Osteoblast (primary cell): ENCODE data around the gene FBXO41. TPM values are rescaled to one million over a fixed set of nuclear protein-coding genes. Genes with fewer than 3 reads are reported as not detected.
A peak's percentile ranks its signal among the peaks of the same experiment; 100 is the strongest.

ENCODE experiments used
- DNase-seq: peaks from one replicate; pipeline ENCODE4 v3.0.0; 2011; ENCODE audit warnings: low spot score, mixed read lengths; ENCODE audit not compliant: insufficient read length; ENCODE audit errors: missing footprints
- H2AFZ ChIP-seq: 2 replicates; pipeline ENCODE4 v1.6.0; 2011; ENCODE audit warnings: mild to moderate bottlenecking, low read length
- H3K27ac ChIP-seq: 2 replicates; pipeline ENCODE4 v1.5.1; 2011; ENCODE audit warnings: mild to moderate bottlenecking, low read depth, low read length, moderate library complexity
- H3K27me3 ChIP-seq: 2 replicates; pipeline ENCODE4 v1.6.0; 2012; ENCODE audit warnings: mild to moderate bottlenecking, control low read depth, inconsistent platforms, low read length, moderate library complexity; ENCODE audit not compliant: insufficient read depth
- H3K36me3 ChIP-seq: 2 replicates; pipeline ENCODE4 v1.5.1; 2011; ENCODE audit warnings: mild to moderate bottlenecking, low read length, control low read depth, moderate library complexity; ENCODE audit not compliant: insufficient read depth
- H3K4me1 ChIP-seq: 2 replicates; pipeline ENCODE4 v1.5.1; 2011; ENCODE audit warnings: mild to moderate bottlenecking, low read length, control low read depth, moderate library complexity; ENCODE audit not compliant: insufficient read depth
- H3K4me2 ChIP-seq: 2 replicates; pipeline ENCODE4 v1.6.0; 2011; ENCODE audit warnings: mild to moderate bottlenecking, low read length; ENCODE audit not compliant: insufficient read depth
- H3K4me3 ChIP-seq: fragments of 200-600 bp; sonication (generic); 3 replicates; pipeline ENCODE4 v1.5.1; 2012; ENCODE audit warnings: mild to moderate bottlenecking, low read length, inconsistent platforms; ENCODE audit not compliant: insufficient read depth
- H3K79me2 ChIP-seq: 2 replicates; pipeline ENCODE4 v1.6.0; 2012; ENCODE audit warnings: mild to moderate bottlenecking, low read length, control low read depth, inconsistent platforms; ENCODE audit not compliant: insufficient read depth
- H3K9me3 ChIP-seq: 2 replicates; pipeline ENCODE4 v1.5.1; 2011; ENCODE audit warnings: low read depth, low read length, control low read depth
- H4K20me1 ChIP-seq: 2 replicates; pipeline ENCODE4 v1.6.0; 2012; ENCODE audit warnings: mild to moderate bottlenecking, low read length, control low read depth; ENCODE audit not compliant: insufficient read depth
- total RNA-seq: library from RNA; depleted of rRNA; stranded (reverse); fragments of >200 nt; gene quantifications from 2 replicates; pipeline ENCODE4 v1.2.3, GENCODE V29; 2012
- TF ChIP-seq, protein P1 (sequence below): IDR thresholded peaks from 2 replicates; pipeline ENCODE4 v1.5.1; 2011; ENCODE audit warnings: mild to moderate bottlenecking, low read depth, low read length, moderate library complexity; ENCODE audit errors: extremely low read depth

Gene FBXO41
- total RNA-seq, 1 donor: 0.36 TPM

DNA sequence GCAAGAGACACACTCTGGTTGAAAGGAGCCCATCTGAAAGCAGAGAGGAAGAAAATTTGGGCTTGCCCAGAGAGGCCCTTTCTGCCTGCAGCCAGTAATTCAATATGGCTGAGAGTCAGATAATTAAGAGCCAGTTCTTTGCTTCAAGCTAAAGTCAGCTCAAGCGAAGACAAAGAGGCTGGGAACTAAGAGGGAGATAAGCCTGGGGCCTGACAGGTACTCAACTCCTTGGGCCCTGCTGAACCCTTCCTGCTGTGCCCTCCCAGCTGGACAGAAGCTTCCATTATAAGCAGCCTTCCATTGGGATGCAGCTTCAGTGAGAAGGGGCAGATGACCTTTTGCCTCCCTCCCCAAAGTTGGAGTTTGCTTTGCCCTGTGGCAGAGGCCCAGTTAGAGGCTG lies 12.0 kb downstream of the FBXO41 start:
- Histone ChIP-seq H3K4me2 (no peak overlapping the region), H3K27me3 (peaks cover 39% of the 10 kb centered on the region), H3K36me3 (no peaks in the 10 kb centered on the region), H3K4me3 (no peak overlapping the region), H3K9me3 (peaks cover 3% of the 10 kb centered on the region), H3K27ac (no peak overlapping the region), H3K79me2 (no peaks in the 10 kb centered on the region), H4K20me1 (no peaks in the 10 kb centered on the region), H3K4me1 (no peaks in the 10 kb centered on the region), H2AFZ (no peak overlapping the region)
- TF ChIP-seq, protein P1, sequence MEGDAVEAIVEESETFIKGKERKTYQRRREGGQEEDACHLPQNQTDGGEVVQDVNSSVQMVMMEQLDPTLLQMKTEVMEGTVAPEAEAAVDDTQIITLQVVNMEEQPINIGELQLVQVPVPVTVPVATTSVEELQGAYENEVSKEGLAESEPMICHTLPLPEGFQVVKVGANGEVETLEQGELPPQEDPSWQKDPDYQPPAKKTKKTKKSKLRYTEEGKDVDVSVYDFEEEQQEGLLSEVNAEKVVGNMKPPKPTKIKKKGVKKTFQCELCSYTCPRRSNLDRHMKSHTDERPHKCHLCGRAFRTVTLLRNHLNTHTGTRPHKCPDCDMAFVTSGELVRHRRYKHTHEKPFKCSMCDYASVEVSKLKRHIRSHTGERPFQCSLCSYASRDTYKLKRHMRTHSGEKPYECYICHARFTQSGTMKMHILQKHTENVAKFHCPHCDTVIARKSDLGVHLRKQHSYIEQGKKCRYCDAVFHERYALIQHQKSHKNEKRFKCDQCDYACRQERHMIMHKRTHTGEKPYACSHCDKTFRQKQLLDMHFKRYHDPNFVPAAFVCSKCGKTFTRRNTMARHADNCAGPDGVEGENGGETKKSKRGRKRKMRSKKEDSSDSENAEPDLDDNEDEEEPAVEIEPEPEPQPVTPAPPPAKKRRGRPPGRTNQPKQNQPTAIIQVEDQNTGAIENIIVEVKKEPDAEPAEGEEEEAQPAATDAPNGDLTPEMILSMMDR: no peak
- peak; percentile 45 for DNase-seq

DNA sequence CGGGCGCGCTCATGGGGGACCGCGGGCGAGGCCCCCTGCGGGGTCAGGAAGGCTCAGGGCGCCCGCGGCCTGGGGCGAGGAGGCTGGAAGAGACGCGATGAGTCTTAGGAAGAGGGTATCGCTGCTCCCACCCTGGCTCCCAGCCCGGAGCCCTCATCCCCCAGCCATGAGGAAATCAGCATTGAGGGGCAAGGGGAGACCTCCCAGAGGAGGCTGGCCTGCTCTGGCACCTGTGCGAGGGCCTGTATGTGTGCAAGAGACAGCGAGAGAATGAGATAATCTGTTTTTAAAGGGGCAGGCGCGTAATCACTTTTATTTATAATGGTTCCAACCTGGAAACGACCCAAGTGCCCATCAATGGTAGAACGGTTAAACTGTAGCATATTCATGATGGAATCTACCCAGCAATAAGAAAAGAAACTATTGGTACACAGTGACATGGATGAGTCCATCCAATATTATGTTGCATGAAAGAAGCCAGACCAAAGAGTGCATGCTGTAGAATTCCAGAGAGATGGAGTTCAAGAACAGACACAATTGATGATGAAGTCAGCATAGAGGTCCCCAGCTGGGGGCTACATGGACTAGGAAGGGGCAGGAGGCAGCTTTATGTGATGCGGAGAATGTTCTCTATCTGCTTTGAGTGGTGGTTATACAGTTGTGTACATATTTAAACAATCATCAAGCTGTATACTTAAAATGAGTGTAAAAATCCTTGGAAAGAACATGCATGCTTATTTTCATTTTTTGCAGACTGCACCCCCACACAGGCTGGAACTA lies 14.4 kb downstream of the FBXO41 start:
- Histone ChIP-seq H3K27ac (no peak overlapping the region), H4K20me1 (no peaks in the 10 kb centered on the region), H3K4me3 (no peak overlapping the region), H2AFZ (no peak overlapping the region), H3K27me3 (peaks cover 42% of the 10 kb centered on the region), H3K36me3 (no peaks in the 10 kb centered on the region), H3K79me2 (no peaks in the 10 kb centered on the region), H3K4me1 (no peaks in the 10 kb centered on the region), H3K4me2 (no peak overlapping the region), H3K9me3 (peaks cover 3% of the 10 kb centered on the region)
- DNase-seq: peak; percentile 70
- TF ChIP-seq, protein P1: no peak

DNA sequence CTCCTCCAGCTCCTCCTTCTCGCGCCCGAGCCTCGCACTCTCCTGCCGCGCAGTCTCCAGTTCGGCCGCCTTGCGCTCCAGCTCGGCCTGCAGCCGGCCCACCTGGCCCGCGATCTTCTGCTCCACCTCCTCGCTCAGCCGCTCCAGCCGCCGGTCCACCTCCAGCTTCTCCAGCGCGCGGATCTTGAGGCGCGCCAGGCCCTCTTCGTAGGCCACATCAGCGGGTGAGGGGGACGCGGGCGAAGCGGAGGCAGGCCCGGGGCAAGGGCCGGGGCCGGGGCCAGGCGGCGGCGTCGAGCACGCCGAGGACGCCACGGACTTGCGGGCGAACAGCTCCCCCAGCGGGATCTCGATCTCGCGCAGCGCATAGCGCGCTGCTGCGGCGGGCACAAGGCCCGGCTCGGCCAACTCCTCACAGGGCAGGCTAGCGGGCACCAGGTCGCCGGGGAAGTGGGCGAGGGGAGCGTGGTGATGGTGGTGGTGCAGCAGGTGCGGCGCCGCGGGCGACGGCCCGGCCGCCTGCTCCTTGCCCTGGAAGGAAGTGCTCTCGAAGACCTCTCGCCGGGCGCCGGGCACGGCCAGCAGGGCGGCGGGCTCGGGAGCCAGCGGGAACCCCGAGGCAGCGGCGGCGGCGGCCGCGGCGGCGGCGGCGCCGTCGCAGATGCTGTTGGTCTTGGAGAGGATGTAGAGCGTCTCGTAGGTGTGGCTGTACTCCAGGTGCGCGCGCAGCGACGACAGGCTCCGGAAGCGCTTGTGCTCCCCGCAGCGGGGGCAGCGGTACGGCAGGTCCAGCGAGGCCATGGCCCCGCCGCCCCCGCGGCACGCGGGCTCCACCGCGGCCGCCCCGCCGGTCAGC lies 15.2 kb downstream of the FBXO41 start:
- no peak overlapping the region for H2AFZ ChIP-seq
- TF ChIP-seq, protein P1: peak; percentile 11
- H3K36me3 ChIP-seq: no peaks in the 10 kb centered on the region
- peak; percentile 95 for DNase-seq
- no peak overlapping the region for H3K4me2 ChIP-seq
- no peaks in the 10 kb centered on the region for H3K4me1 ChIP-seq
- H3K27me3 ChIP-seq: peaks cover 42% of the 10 kb centered on the region
- no peaks in the 10 kb centered on the region for H4K20me1 ChIP-seq
- no peaks in the 10 kb centered on the region for H3K79me2 ChIP-seq
- H3K27ac ChIP-seq: no peak overlapping the region
- no peak overlapping the region for H3K4me3 ChIP-seq
- peaks cover 3% of the 10 kb centered on the region for H3K9me3 ChIP-seq

DNA sequence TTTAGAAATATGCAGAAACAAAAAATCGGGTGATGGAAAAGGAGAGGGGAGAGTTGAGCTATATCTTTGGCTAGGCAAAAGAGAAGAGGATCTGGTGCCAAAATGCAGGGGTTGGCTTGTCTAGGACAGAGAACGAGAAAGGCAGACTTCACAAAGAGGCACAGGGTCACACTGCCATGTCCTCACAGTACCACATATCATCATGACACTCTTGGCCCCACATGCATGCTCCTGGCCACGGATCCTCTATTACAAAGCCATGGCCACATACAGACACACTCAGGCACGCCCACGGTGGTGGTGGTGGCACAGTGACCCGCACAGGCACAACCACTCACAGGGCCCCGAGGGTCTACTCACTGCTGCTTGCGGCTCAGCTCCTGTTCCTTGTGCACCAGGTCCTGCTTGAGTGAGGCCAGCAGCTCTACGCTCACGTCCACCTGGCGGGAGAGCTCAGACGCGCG lies 15.9 kb downstream of the FBXO41 start:
- Histone ChIP-seq H3K9me3 (peaks cover 1% of the 10 kb centered on the region), H3K4me3 (no peak overlapping the region), H3K36me3 (no peaks in the 10 kb centered on the region), H3K4me1 (no peaks in the 10 kb centered on the region), H2AFZ (no peak overlapping the region), H3K4me2 (no peak overlapping the region), H3K27me3 (peaks cover 42% of the 10 kb centered on the region), H3K27ac (no peak overlapping the region), H4K20me1 (no peaks in the 10 kb centered on the region), H3K79me2 (no peaks in the 10 kb centered on the region)
- TF ChIP-seq, protein P1: no peak
- peak; percentile 65 for DNase-seq
